ENCODE measurements around the gene RADIL. TPM values are rescaled to one million over a fixed set of nuclear protein-coding genes. Genes with fewer than 3 reads are reported as not detected.

The RADIL gene
- total RNA-seq, 4 donors from 2014 or later = 4.4 to 11.4 (median 8.8) TPM

DNA sequence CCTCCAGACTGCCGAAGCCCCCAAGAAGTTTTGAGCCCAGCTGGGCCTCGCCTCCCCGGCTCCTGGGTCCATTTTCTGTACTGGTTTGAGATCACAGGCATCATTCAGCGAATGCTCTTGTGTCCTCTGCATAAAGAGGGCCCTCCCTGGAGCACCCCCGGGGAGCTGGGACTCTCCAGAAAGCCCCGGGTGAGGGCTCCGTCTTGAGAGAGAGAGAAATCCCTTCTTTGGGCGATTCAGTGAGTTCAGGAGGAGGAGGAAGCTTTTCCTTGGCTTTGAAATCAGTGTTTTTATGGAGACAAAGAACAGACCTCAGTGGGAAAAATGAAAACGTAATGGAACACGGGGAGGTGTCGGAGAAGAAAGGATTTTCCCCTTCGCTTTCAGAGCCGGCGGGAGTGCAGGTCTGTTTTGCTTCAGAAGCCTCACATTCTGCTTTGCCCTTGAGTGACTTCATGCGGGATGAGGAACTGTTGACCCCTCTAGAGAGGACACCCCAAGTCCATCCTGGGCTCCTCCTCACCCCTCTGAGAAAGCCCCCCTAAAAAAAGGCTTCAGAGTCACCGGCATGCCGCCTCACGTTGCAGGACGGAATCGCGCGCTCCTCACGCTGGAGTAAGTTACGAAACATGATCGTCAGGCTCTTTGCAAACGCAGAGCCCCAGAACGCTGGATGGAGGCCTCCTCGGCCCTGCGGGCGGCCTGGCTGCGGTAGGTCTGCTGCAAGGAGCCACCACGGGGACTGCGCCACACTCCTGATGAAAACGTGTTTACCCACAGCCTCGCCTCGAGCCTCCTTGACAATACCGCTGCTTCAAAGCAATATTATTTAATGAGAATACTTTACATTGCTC lies 116.6 kb downstream of the RADIL start:
- H3K9me3 ChIP-seq = no peaks in the 10 kb centered on the region
- no peaks in the 10 kb centered on the region for H3K27me3 ChIP-seq
- WGBS, 2 donors (ENCODE audit: low coverage in 1 of 2) = 54 to 58% methylated on average over 13 to 20 of the region's 37 CpGs
- H3K36me3 ChIP-seq = peaks cover 0 to 55% of the 10 kb centered on the region in 2 donors
- H3K27ac ChIP-seq = peak overlapping the region; percentile 86 to 92 (median 90)
- peak; percentile 66 for ATAC-seq
- peaks cover 0 to 62% (median 20%) of the 10 kb centered on the region in 3 donors for H3K4me1 ChIP-seq
- H3K4me3 ChIP-seq = peak overlapping the region in 1 of 2 donors; percentile 27
- peak; percentile 32 to 45 for TF ChIP-seq POLR2A (IDR thresholded peaks at IDR 0.05)
- no peak for TF ChIP-seq POLR2AphosphoS5 (IDR thresholded peaks at IDR 0.05)

DNA sequence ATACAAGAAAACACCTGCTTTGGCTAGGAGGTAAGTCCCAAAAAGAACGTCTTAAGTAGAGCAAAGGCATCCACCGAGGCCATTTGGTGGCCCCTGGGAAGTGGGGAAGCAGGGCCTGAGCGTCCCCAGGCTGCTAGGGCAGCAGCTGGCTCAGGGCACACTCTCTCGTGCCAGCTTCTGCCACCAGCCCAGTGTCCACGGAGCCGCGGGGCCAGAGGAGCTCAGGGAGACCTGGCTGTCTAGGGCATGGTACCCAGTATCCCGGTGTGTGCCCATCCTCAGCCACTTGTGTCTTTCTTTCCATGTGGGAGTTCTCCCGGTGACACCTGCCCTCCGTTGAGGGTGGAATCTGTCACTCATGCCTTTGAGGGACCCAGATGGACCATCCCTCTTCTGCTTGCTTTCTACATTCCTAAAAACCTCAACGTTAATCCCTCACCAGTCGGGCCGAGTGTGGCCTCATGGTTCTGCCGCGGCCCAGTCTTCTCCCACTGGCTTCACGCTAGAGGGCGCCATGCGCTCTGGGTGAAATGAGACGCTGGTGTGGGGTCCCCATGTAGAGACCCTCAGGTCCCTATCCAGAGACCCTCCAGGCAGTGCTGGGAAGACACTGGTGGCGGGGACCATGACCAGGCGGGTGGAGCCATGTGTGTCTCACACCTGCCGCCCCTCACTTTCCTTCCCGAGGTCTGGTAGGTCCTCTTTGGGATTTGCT lies 117.6 kb downstream of the RADIL start:
- no peaks in the 10 kb centered on the region for H3K9me3 ChIP-seq
- TF ChIP-seq POLR2A (IDR thresholded peaks at IDR 0.05) = no peak
- peak in 3 of 4 experiments; percentile 14 to 50 (median 34) for TF ChIP-seq CTCF (IDR thresholded peaks at IDR 0.05)
- no peak for ATAC-seq
- peaks cover 0 to 60% (median 20%) of the 10 kb centered on the region in 3 donors for H3K4me1 ChIP-seq
- peak overlapping the region; percentile 86 to 92 (median 90) for H3K27ac ChIP-seq
- H3K36me3 ChIP-seq = peaks cover 0 to 58% of the 10 kb centered on the region in 2 donors
- H3K27me3 ChIP-seq = no peaks in the 10 kb centered on the region
- no peak overlapping the region for H3K4me3 ChIP-seq
- WGBS, 2 donors (ENCODE audit: low coverage in 1 of 2) = 62% methylated on average over 12 of the region's 23 CpGs; no CpG with 5 or more reads in 1 of the 2 donors

- 20 to 100% methylated on average over 1 to 2 of the region's 35 CpGs for WGBS, 2 donors (ENCODE audit: low coverage in 1 of 2)
- TF ChIP-seq EP300 (IDR thresholded peaks at IDR 0.05) (no peak), CTCF (IDR thresholded peaks at IDR 0.05) (no peak), POLR2A (IDR thresholded peaks at IDR 0.05) (no peak), POLR2AphosphoS5 (IDR thresholded peaks at IDR 0.05) (no peak)
- no peak for ATAC-seq
- Histone ChIP-seq H3K36me3 (peaks cover 0 to 73% of the 10 kb centered on the region in 2 donors), H3K4me1 (peaks cover 0 to 46% (median 12%) of the 10 kb centered on the region in 3 donors), H3K27me3 (no peaks in the 10 kb centered on the region), H3K4me3 (no peak overlapping the region), H3K9me3 (no peaks in the 10 kb centered on the region), H3K27ac (peak overlapping the region in 1 of 4 donors; percentile 90)
These were observed 119.0 kb downstream of the RADIL start for GRCh38 chr7:4764402-4765007.

DNA sequence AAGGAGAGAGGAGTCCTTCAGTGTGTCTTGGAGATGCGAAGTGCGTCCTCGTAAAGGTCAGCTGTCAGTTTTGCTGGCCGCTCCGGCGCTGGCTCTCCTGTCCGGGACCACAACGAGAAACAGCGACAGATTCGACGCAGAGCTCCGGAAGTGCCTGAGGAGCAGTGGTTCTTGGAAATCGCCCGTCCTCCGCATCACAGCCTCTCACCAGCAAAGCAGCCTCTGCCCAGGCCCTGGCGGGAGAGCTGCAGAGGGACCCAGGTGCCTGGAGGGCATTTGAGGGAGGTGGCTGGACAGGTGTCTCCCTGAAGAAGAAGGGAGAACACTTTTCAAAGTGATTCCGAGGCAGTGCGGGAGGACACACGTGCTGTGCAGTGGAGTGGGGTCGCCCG lies 119.7 kb downstream of the RADIL start:
- no peak overlapping the region for H3K4me3 ChIP-seq
- H3K36me3 ChIP-seq = peaks cover 0 to 80% of the 10 kb centered on the region in 2 donors
- no peaks in the 10 kb centered on the region for H3K9me3 ChIP-seq
- no peaks in the 10 kb centered on the region for H3K27me3 ChIP-seq
- WGBS, 2 donors (ENCODE audit: low coverage in 1 of 2) = 100% methylated on average over 3 of the region's 21 CpGs; no CpG with 5 or more reads in 1 of the 2 donors
- H3K27ac ChIP-seq = no peak overlapping the region
- H3K4me1 ChIP-seq = peaks cover 0 to 39% (median 9%) of the 10 kb centered on the region in 3 donors
- ATAC-seq = no peak
- TF ChIP-seq CTCF (IDR thresholded peaks at IDR 0.05) (no peak), EP300 (IDR thresholded peaks at IDR 0.05) (no peak), POLR2AphosphoS5 (IDR thresholded peaks at IDR 0.05) (no peak), POLR2A (IDR thresholded peaks at IDR 0.05) (no peak)

All from gastroesophageal sphincter (tissue), 4 donors.